Hepatocyte (in vitro differentiated cells): ENCODE results near the gene HMGCS1.

ENCODE experiments used
- EZH2phosphoT487 ChIP-seq: fragments of 200-600 bp; sonication (generic); IDR thresholded peaks from one replicate; pipeline ENCODE4 v1.6.1; 2018; ENCODE audit warnings: antibody characterized with exemption, mild to moderate bottlenecking, low read depth, moderate library complexity; ENCODE audit not compliant: unreplicated experiment, severe bottlenecking
- TF ChIP-seq, protein P1 (sequence below): fragments of 200-600 bp; sonication (generic); IDR thresholded peaks from 2 replicates; pipeline ENCODE4 v1.5.1; 2016; ENCODE audit warnings: antibody characterized with exemption, mild to moderate bottlenecking; ENCODE audit not compliant: poor library complexity

DNA sequence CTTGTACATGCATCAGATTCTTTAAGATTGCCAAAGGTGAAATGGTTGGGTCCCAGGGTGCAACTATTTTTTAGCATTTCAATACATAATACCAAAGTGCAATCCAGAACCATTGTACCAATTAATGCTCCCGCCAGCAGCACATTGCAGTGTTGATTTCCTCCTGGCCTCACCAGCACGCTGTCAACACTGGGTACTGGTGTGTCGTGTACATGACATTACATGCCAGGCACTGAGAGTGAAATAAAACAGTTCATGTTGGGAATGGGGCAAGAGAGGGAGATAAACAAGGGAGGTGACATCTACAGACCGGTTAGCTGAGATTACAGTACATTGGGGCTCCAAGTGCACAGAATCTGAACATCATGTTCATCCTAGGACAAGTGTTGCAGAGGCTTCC lies 37.8 kb downstream of the HMGCS1 start:
- TF ChIP-seq, protein P1, sequence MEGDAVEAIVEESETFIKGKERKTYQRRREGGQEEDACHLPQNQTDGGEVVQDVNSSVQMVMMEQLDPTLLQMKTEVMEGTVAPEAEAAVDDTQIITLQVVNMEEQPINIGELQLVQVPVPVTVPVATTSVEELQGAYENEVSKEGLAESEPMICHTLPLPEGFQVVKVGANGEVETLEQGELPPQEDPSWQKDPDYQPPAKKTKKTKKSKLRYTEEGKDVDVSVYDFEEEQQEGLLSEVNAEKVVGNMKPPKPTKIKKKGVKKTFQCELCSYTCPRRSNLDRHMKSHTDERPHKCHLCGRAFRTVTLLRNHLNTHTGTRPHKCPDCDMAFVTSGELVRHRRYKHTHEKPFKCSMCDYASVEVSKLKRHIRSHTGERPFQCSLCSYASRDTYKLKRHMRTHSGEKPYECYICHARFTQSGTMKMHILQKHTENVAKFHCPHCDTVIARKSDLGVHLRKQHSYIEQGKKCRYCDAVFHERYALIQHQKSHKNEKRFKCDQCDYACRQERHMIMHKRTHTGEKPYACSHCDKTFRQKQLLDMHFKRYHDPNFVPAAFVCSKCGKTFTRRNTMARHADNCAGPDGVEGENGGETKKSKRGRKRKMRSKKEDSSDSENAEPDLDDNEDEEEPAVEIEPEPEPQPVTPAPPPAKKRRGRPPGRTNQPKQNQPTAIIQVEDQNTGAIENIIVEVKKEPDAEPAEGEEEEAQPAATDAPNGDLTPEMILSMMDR, result no peak
- TF ChIP-seq EZH2phosphoT487, result no peak
